HEK293T (cell line): ENCODE measurements around the gene SBK3.

Experiments
- BHLHE40 ChIP-seq: fragments of 450-650 bp; IDR thresholded peaks from 2 replicates; pipeline ENCODE4 v1.6.1; 2016; ENCODE audit warnings: mild to moderate bottlenecking, moderate library complexity, borderline replicate concordance
- FOXK2 ChIP-seq: fragments of 450-650 bp; IDR thresholded peaks from 2 replicates; pipeline ENCODE4 v1.6.1; 2016; ENCODE audit warnings: mild to moderate bottlenecking
- FOXM1 ChIP-seq: fragments of 450-650 bp; IDR thresholded peaks from 2 replicates; pipeline ENCODE4 v1.6.1; 2017; ENCODE audit warnings: mild to moderate bottlenecking, borderline replicate concordance
- LEF1 ChIP-seq: fragments of 450-650 bp; IDR thresholded peaks from 2 replicates; pipeline ENCODE4 v1.6.1; 2017; ENCODE audit warnings: mild to moderate bottlenecking, borderline replicate concordance
- TARDBP ChIP-seq: fragments of 450-650 bp; IDR thresholded peaks from 2 replicates; pipeline ENCODE4 v1.6.1; 2016
- ZNF384 ChIP-seq: fragments of 450-650 bp; IDR thresholded peaks from 2 replicates; pipeline ENCODE4 v1.6.1; 2016

DNA sequence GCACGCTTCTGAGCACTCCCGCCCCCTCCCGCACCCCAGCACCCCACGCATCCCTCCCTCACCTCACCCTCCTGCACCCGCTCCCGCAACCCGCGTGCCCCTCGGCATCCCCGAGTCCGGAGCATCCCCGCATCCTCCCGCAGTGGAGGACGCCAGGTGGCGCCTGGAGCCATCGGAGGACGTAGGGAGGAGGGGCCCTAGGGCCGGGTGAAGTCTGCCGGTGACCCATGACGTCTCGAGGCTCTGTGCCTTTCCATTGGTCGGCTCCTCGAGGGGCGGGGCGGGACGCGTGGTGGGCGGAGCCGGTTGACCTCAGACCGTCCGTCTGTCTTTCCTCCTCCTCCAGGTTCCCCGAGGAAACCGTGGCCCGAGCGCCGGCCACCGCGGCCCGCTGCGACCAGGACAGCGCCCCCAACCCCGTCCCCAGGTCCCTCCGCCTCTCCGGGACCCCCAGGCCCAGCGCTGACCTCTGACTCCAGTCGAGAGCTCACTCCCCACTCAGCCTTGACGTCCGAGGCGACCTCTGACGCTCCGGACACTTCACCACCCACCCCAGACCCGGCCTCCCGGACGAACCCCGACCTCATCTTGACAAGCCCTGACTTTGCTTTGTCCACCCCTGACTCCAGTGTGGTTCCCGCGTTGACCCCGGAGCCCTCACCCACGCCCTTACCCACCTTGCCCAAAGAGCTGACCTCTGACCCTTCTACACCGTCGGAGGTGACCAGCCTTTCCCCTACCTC lies 28.3 kb downstream of the SBK3 start:
- TF ChIP-seq LEF1 (no peak), FOXM1 (no peak), TARDBP (no peak), FOXK2 (no peak), ZNF384 (no peak), BHLHE40 (no peak)
